K562 (cell line): ENCODE data around the gene SMAGP.
"Not testable (repeated sequence)": the region's sequence is repeated elsewhere in the genome, so short reads cannot be mapped to it uniquely, and the experiment has no call there.

Experiments
- E2F6 ChIP-seq, 2 experiments: IDR thresholded peaks; 2 replicates each; pipeline ENCODE4 v1.6.1; 2011; ENCODE audit warnings: borderline replicate concordance in 1 of 2, control low read depth in 1 of 2, low read depth in 1 of 2, low read length in 1 of 2, mild to moderate bottlenecking in 1 of 2, mixed read lengths in 1 of 2, moderate library complexity in 1 of 2; ENCODE audit not compliant: insufficient read depth in 1 of 2, insufficient read length in 1 of 2, poor library complexity in 1 of 2, severe bottlenecking in 1 of 2; ENCODE audit errors: extremely low read depth in 1 of 2
- EZH2 ChIP-seq: IDR thresholded peaks from 2 replicates; pipeline ENCODE4 v1.6.1; 2012; ENCODE audit warnings: low read depth, mild to moderate bottlenecking, inconsistent platforms, low read length, borderline replicate concordance
- FOXM1 ChIP-seq, 2 experiments: fragments of 450-650 bp in 1 of 2; sonication (generic) in 1 of 2; formaldehyde crosslinking in 1 of 2; IDR thresholded peaks; 2 replicates each; pipeline versions ENCODE4 v1.6.1 to v1.9.0; 2017 to 2022; ENCODE audit warnings: low read depth in 2 of 2, mild to moderate bottlenecking in 2 of 2, missing genetic modification reagents in 1 of 2, moderate library complexity in 1 of 2
- GABPA ChIP-seq: fragments of 200-800 bp; sonication (Bioruptor generic); conservative IDR thresholded peaks from 2 replicates; pipeline ENCODE4 v1.6.1; 2016; ENCODE audit warnings: low read depth, missing genetic modification characterization, missing compliant biosample characterization
- JUN ChIP-seq, 2 experiments: sonication (generic) in 1 of 2; formaldehyde crosslinking in 1 of 2; IDR thresholded peaks; 2 replicates each; pipeline versions ENCODE4 v1.6.1 to v1.8.0; 2012 to 2022; ENCODE audit warnings: borderline replicate concordance in 2 of 2, mild to moderate bottlenecking in 2 of 2, improper control_type of control experiment in 1 of 2, low read depth in 1 of 2, low read length in 1 of 2, missing genetic modification reagents in 1 of 2
- KHSRP ChIP-seq: fragments of 450-650 bp; IDR thresholded peaks from 2 replicates; pipeline ENCODE4 v1.6.1; 2017
- KLF6 ChIP-seq: fragments of 250-450 bp; sonication (Bioruptor Pico); IDR thresholded peaks from 2 replicates; pipeline ENCODE4 v1.4.0; 2020; ENCODE audit warnings: mild to moderate bottlenecking, moderate library complexity, borderline replicate concordance
- MTA1 ChIP-seq: fragments of 450-650 bp; IDR thresholded peaks from 2 replicates; pipeline ENCODE4 v1.6.1; 2017; ENCODE audit warnings: borderline replicate concordance
- PHF8 ChIP-seq: fragments of 200-600 bp; sonication (generic); IDR thresholded peaks from 2 replicates; pipeline ENCODE4 v1.6.1; 2012; ENCODE audit warnings: mixed run types, mild to moderate bottlenecking, inconsistent platforms, low read length, moderate library complexity, borderline replicate concordance
- POLR2A ChIP-seq: fragments of 450-650 bp; conservative IDR thresholded peaks from 2 replicates; pipeline ENCODE4 v1.6.1; 2016
- TARDBP ChIP-seq: fragments of 450-650 bp; IDR thresholded peaks from 2 replicates; pipeline ENCODE4 v1.6.1; 2016
- ZNF274 ChIP-seq: IDR thresholded peaks from 2 replicates; pipeline ENCODE4 v1.6.1; 2011; ENCODE audit warnings: low read depth, mild to moderate bottlenecking, low read length, moderate library complexity, borderline replicate concordance
- ZNF512 ChIP-seq: IDR thresholded peaks from 2 replicates; pipeline ENCODE4 v1.6.1; 2016; ENCODE audit warnings: missing genetic modification characterization, missing compliant biosample characterization
- ZNF766 ChIP-seq: fragments of 200-800 bp; sonication (Bioruptor generic); conservative IDR thresholded peaks from 2 replicates; pipeline ENCODE4 v1.6.1; 2016; ENCODE audit warnings: missing genetic modification characterization, missing compliant biosample characterization

- not testable (repeated sequence) for TF ChIP-seq ZNF512 (tag); ZNF766; MTA1; FOXM1 (IDR thresholded peaks at IDR 0.05; ENCODE audit: low read depth); FOXM1 (CRISPR knock-in tag; IDR thresholded peaks at IDR 0.05; ENCODE audit: low read depth); KLF6 (CRISPR knock-in tag); ZNF274; EZH2; JUN (IDR thresholded peaks at IDR 0.05; ENCODE audit: borderline replicate concordance, low read depth, low read length); JUN (CRISPR knock-in tag; IDR thresholded peaks at IDR 0.05; ENCODE audit: borderline replicate concordance); E2F6 (IDR thresholded peaks at IDR 0.05; ENCODE audit: borderline replicate concordance in 1 of 2, extremely low read depth in 1 of 2, insufficient read depth in 1 of 2, insufficient read length in 1 of 2, low read depth in 1 of 2, low read length in 1 of 2, poor library complexity in 1 of 2, severe bottlenecking in 1 of 2); GABPA (tag); TARDBP; PHF8; POLR2A; KHSRP
These were observed 48.0 kb upstream of the SMAGP start for GRCh38 chr12:51318057-51318806.
